ENCODE measurements around the gene DDX42.

- TF ChIP-seq EZH2 (conservative IDR thresholded peaks at IDR 0.05; ENCODE audit: low read depth, low read length) (no peak), POLR2A (IDR thresholded peaks at IDR 0.05; ENCODE audit: insufficient read depth in 1 of 2, low read depth in 2 of 2, low read length in 2 of 2) (no peak), SMC3 (IDR thresholded peaks at IDR 0.05; ENCODE audit: low read length) (no peak), ZNF75D (CRISPR knock-in tag; IDR thresholded peaks at IDR 0.05; ENCODE audit: borderline replicate concordance) (no peak), XRCC5 (optimal IDR thresholded peaks at IDR 0.05; ENCODE audit: low read length) (no peak), FOXP1 (IDR thresholded peaks at IDR 0.05) (no peak), FOXP1 (CRISPR knock-in tag; IDR thresholded peaks at IDR 0.05) (no peak), NR2C2 (CRISPR knock-in tag; IDR thresholded peaks at IDR 0.05; ENCODE audit: borderline replicate concordance) (no peak), ZNF841 (CRISPR knock-in tag; IDR thresholded peaks at IDR 0.05; ENCODE audit: borderline replicate concordance) (no peak), ATF2 (CRISPR knock-in tag; IDR thresholded peaks at IDR 0.05) (no peak), ZNF451 (CRISPR knock-in tag; IDR thresholded peaks at IDR 0.05) (no peak)
Observed at GRCh38 chr17:63775420-63775819, 1.4 kb downstream of the DDX42 start.
